GM19467 (cell line): Measurements from ENCODE around the gene PANX1.
"Not testable (repeated sequence)": the region's sequence is repeated elsewhere in the genome, so short reads cannot be mapped to it uniquely, and the experiment has no call there.

ENCODE experiments used
- ATAC-seq: cut with Tn5 transposase; IDR thresholded peaks from one replicate; pipeline ENCODE4 v1.9.1; 2021; ENCODE audit warnings: mild to moderate bottlenecking, moderate library complexity; ENCODE audit not compliant: unreplicated experiment

Gene PANX1

DNA sequence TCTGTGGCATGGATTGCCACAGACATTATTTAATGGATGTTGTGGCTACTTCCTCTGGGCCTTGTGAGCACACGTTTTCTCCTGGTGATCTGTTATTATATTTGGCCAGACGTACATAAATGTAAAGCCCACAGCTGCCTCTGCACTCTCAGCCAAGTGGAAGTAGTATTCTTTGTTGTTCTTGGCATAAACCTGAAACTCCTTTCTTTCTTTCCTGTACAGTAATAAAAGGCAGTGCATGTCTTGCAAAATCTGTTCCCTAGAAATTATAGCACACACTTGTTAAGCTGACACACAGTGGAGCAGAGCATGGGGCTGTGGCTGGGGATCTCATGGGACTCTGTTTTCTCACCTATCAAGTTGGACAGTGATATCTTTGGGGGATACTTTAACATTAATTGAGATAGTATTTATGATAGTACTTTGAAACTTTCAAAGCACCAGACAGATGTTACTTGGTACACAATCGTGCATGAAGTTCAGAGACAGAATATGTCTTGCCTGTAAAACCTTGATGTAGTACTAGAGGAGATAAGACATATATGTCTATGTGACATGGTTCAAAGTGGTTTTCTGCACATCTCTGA, 20.9 kb downstream of the PANX1 start:
- no peak for ATAC-seq

- no peak for ATAC-seq
Measured at GRCh38 chr11:94150056-94150455, 21.4 kb downstream of the PANX1 start.

DNA sequence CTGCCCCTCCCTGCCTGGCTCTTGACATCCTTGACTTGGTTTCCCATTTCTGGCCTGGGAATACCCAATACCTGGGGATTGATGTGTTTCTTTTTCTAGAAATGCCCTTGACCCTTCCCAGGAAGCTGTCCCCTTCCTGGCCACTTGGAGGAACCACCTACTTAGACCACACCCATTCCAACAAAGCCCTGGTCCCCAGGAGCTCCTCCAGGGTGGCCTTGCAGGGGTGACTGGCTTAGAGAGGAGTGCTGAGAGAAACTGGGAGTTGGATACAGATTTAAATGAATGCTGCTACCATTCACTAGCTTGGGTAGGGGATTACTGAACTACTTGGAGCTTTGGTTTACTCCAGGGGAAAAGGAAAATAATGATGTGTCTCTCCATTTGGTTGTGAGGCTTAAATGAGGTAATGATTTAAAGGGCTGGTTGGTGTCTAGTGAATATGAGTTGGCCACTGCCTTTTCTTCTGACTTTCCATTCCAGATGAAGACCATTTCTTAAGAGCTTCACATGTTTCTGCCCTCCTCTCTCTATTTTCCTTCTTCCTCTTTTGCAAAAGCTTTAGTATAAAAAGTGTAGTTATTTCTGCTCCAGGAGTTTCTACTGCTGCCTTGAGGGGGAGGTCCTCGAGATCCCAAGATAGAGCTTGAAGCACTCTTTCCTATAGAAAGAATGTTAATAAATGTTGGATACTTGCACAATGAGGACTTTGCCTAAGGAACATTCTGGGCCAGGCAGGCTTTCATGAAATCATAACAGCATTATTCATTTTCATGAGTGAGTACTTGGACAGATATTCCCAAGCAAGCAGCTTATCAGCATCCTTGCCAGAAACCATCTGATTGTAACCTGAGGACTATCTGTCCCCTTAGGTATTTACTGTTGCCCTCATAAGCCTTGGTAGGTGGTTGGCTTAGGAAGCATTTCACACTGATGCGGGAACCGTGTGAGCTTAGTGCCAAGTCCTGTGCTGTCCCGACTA, 22.4 kb downstream of the PANX1 start:
- ATAC-seq: no peak

GRCh38 chr11:94151903-94152677, 23.4 kb downstream of the PANX1 start:
- no peak for ATAC-seq

DNA sequence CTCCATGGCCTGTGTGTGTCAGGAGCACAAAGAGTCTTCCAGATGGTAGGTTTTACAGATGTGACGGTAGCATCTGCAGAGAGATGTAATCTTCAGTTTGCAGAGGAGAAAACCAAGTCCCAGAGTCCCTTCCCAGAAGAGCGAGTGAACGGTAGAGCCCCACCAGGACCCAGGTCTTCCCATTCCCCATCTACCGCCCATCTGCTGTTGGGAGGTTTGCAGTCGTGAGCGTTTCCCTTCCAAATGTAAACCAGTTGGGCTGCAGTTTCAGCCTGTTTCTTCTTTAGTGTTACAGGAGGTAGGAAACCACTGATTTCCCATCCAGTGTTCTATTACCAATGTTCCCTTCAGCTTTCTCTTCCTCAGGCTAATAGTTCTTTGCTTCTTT, 24.0 kb downstream of the PANX1 start:
- ATAC-seq: no peak

DNA sequence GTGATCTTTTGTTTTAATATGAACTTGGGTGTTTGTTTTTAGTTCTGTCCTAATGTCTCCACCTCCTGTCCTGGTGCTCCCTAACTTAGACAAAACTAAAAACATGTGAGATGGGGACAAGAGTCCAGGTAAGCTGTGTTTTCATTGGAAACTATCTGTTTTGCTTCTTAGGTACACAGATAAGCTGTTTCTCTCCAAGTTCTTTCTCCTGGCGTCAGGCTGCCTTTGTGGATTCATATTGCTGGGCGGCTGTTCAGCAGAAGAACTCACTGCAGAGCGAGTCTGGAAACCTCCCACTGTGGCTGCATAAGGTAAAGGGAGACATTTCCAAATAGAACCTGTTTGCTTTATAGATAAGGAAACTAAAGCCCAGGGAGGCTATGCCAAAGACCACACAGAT, 24.7 kb downstream of the PANX1 start:
- no peak for ATAC-seq

DNA sequence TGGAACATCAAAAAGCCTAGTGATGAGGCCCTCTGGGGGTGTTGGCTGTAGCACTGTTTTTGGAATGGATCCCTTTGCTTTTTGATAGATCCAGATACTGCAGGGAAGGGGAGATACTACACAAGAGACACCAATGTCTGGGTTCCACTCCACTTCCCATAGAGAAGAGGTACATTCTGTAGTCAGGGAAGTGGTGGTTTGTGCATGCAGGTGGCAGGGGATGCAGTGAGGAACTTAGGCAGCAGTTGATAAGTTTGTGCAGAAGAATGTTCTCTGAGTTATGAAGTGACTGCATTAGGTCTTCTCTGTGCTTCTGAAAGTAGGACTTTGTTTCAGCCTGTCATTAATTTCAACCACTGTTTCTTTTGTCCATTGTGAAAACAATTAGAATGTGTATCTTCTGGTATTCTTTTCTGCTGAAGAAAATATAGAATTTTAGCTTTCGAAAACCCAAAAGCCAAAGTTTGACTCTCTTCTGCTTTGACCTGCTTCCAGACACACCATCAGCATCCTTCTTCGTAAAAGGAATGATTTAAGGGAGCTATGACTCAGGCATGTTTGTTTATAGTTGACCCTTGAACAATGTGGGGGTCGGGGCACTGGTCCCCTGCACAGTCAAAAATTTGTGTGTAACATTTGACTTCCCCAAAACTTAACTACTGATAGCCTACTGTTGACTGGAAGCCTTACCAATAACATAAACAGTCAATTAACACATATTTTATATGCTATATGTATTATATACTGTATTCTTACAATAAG, 25.6 kb downstream of the PANX1 start:
- no peak for ATAC-seq

- not testable (repeated sequence) for ATAC-seq
Measured at GRCh38 chr11:94157339-94157738, 28.7 kb downstream of the PANX1 start.

DNA sequence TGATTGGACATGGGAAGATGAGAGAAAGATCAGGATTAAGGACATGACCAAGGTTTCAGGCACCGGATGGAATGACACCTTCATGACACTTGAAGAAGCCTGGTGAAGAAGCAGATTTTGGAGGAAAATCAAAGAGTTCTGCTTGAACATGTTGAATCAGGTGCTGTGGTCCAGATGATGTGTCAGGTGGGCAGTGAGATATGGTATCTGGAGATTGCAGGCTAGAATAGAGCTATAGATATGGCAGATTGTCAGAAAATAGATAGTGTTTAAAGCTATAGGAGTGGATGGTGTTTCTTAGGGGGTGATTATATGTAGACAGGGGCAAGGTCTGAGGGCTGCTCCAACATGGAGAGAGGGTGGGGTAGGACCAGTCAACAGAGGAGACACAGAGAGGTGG, 40.2 kb downstream of the PANX1 start:
- no peak for ATAC-seq

DNA sequence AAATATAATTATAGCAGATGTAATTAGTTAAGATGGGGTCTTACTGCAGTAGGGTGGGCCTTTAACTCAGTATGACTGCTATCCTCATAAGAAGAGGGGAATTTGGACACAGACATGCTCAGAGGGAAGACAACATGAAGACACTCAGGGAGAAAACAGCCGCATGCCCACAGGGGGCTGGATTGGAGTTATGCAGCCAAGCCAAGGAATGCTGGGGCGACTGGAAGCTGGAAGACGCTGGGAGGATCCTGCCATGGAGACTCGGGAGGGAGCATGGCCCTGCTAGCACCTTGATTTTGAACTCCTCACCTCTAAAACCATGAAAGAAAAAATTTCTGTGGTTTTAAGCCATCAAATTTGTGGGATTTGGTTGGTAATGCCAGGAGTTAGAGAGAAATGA, 40.9 kb downstream of the PANX1 start:
- no peak for ATAC-seq

- no peak for ATAC-seq
Measured at GRCh38 chr11:94169930-94170545, 41.4 kb downstream of the PANX1 start.

- ATAC-seq: no peak
Measured at GRCh38 chr11:94170953-94171352, 42.3 kb downstream of the PANX1 start.

DNA sequence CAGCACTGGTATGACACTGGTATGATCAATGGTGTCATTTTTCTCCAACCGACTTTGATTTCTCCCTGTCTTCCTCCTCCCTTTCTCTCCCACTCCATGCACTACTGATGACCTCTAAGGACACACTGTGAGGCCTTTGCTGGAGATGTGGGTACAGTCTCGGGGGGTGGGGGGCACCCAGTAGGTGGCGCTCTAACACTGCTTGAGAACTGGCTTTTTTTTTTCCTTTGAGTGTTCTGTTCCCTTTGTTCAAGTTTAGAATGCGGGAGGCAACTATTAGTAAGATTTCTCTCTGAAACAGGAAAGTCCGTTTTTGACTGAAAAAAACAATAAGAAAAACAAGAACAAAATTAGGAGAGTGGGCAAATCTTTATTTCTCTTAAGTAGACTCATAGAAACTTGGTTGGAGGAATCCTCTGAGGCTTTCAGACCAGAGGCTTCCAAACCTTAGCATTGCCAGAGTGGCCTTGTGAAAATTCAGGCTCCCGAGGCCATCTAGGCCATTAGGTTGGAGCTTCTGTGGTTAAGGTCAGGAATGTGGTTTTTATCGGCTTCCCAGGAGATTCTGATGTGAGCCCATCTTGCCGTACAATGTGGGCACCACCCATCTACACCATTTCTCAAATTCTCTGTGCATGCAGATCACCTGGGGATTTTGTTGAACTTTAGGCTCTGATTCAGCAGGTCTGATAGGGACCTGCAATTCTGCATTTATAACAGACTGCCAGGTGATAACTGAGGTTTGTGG, 43.2 kb downstream of the PANX1 start:
- ATAC-seq: no peak

DNA sequence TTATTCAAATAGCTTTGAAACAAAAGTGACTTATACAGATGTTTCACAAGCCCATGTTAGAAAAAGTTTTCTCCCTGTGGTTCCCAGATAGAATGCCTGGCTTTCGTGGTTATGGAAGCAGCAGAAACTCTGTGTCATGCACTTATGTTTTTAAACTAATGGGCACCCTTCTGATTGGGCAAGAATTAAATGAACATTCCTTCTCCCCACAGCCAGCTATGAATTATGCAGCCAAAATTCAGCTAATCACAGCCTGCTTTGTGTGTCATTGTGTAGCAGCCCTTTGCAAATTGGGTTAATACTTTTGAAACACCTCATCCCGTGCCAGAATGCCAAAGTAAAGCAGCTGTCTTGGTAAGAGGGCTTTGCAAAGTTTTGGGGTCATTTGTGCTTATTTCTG, 46.9 kb downstream of the PANX1 start:
- no peak for ATAC-seq

DNA sequence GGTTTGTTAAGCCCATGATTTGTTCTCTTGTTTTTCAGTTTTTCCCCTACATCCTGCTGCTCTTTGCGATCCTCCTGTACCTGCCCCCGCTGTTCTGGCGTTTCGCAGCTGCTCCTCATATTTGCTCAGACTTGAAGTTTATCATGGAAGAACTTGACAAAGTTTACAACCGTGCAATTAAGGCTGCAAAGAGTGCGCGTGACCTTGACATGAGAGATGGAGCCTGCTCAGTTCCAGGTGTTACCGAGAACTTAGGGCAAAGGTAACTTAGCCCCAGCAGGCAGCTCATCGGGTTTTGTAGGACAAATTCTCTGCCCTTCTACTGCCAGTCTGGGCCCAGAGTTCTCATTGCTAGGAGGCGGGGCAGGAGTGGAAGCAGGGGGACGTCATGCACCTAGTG, 49.7 kb downstream of the PANX1 start:
- no peak for ATAC-seq

- ATAC-seq: no peak
Measured at GRCh38 chr11:94179696-94180095, 51.1 kb downstream of the PANX1 start.

- no peak for ATAC-seq
Measured at GRCh38 chr11:94181526-94181925, 52.9 kb downstream of the PANX1 start.

DNA sequence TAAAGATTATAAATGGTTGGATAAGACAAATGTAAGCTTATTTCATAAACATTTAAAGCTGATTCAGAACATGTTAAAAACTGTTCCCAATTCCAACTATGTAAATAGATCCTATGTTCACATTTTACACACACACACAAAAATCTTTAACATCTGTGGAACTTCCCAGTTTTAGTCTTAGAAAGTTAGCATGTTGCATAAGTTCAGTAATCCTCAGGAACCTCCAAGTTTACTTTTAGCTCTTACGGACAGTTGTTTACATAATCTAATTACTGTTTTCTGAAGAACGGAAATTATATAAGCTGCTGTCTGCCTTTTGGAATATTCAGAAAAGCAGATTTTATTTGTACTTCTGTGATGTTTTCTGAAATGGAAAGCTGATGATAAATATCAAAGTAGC, 53.3 kb downstream of the PANX1 start:
- no peak for ATAC-seq

DNA sequence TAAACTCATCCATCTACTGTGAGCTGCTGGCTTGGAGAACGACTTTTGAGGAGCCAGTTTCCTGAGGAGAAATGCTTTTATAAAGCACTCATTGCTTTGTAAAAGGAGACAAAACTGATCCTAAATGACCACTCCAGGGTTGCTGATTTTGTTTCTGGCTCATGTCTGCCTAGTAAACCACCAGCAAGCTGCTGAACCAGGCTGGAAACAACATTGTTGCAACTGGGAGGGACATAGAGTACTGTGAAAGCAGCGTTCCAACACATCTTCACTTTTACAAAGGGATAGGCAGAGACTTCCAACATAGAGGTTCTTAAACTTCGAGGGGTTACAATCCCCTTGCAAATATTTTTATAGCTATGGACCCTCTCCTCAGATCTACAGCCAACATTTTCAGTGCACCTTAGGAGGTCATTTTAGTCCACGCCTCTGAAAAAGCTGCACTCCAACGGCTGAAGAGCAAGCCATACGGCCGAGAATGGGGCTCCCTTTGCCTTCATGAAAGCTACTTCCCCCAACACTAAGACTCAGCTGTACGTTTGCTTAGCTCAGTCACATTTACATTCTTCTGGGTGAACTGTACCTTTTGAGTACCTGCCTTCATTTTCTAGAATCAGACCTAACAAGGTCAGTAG, 54.7 kb downstream of the PANX1 start:
- ATAC-seq: no peak
